ENCODE data around the gene ISCU. TPM values are rescaled to one million over a fixed set of nuclear protein-coding genes. Genes with fewer than 3 reads are reported as not detected.

ISCU gene
- total RNA-seq, 4 donors from 2014 or later, result 232 to 337 (median 249) TPM

GRCh38 chr12:108595711-108596647 is 33.6 kb downstream of the ISCU start:
- no peaks in the 10 kb centered on the region for H3K27me3 ChIP-seq
- no peak for ATAC-seq
- intact Hi-C loops (cut with DNase I; ENCODE audit: low total_unique reads) (no loop called here), in situ Hi-C loops (cut with MboI; ENCODE audit: low sequenced_read_pairs in 4 of 4) (no loop called here)
- TF ChIP-seq CTCF (IDR thresholded peaks at IDR 0.05 in 4 of 5, conservative IDR thresholded peaks at IDR 0.05 in 1 of 5) (no peak), POLR2A (IDR thresholded peaks at IDR 0.05) (no peak)
- H3K9me3 ChIP-seq, result no peaks in the 10 kb centered on the region
- no peak overlapping the region for H3K27ac ChIP-seq
- H3K4me3 ChIP-seq, result no peak overlapping the region
- no peaks in the 10 kb centered on the region for H3K4me1 ChIP-seq
- no peaks in the 10 kb centered on the region for H3K36me3 ChIP-seq
- DNase-seq, result no peak

- no peak for DNase-seq
These were observed 34.6 kb downstream of the ISCU start for GRCh38 chr12:108596854-108597558.

GRCh38 chr12:108597559-108598471 is 35.4 kb downstream of the ISCU start, which contains the start of gene TMEM119:
Gene TMEM119, minus strand, starts transcription at chr12:108598084. Its CDS starts 5,701 bp downstream, at chr12:108592383.
- H3K4me3 ChIP-seq, result no peak within 1 kb of the TSS
- no peaks in the 10 kb centered on the region for H3K36me3 ChIP-seq
- H3K4me1 ChIP-seq, result no peaks in the 10 kb centered on the region
- no peaks in the 10 kb centered on the region for H3K27me3 ChIP-seq
- in situ Hi-C loops (cut with MboI; ENCODE audit: low sequenced_read_pairs in 4 of 4), result no loop called here
- intact Hi-C loops (cut with DNase I; ENCODE audit: low total_unique reads), result no loop called here
- H3K9me3 ChIP-seq, result no peaks in the 10 kb centered on the region
- H3K27ac ChIP-seq, result no peak within 1 kb of the TSS
- ATAC-seq (peak in 1 of 2 donors; percentile 24), DNase-seq (no peak)
- TF ChIP-seq CTCF (IDR thresholded peaks at IDR 0.05 in 4 of 5, conservative IDR thresholded peaks at IDR 0.05 in 1 of 5), result no peak
- TF ChIP-seq POLR2A (IDR thresholded peaks at IDR 0.05), result no peak

More at GRCh38 chr12:108596854-108597558, 34.6 kb downstream of the ISCU start:
- Histone ChIP-seq H3K4me1 (no peaks in the 10 kb centered on the region), H3K27ac (no peak overlapping the region), H3K9me3 (no peaks in the 10 kb centered on the region), H3K36me3 (no peaks in the 10 kb centered on the region), H3K4me3 (no peak overlapping the region), H3K27me3 (no peaks in the 10 kb centered on the region)
- intact Hi-C loops (cut with DNase I; ENCODE audit: low total_unique reads) (no loop called here), in situ Hi-C loops (cut with MboI; ENCODE audit: low sequenced_read_pairs in 4 of 4) (no loop called here)
- ATAC-seq, result no peak
- no peak for TF ChIP-seq CTCF (IDR thresholded peaks at IDR 0.05 in 4 of 5, conservative IDR thresholded peaks at IDR 0.05 in 1 of 5)

DNA sequence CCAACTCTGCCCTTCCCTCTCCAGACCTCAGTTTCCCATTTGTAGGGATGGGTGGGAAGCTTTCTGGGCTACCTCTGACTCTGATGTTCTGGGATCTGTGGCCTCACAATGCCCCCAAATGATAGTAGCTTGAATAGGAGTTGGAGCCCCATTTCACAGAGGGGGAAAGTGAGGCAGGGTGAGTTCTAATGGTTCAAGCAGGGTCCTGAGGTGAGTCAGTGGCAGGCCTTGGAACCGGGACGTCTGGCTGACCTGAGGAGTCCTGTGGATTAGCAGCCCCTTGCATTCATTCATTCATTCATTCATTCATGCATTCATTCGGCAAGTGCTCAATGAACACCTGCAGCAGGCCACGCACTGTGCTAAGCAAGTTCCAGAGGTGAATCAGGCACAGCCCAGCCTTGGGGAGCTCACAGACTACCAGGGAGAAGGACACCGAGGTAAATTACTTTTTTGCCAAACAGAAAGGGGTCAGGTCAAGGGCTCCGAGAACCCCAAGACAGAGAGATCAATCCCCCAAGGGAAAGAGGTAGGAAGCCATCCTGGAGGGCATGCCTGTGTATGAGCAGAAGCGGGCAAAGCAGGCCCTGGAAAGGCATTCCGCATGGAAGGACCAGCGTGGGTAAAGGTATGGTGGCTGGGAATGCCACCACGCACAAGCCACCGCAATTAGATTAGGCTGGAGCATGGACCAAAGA is 36.3 kb downstream of the ISCU start:
- H3K36me3 ChIP-seq, result no peaks in the 10 kb centered on the region
- ATAC-seq (no peak), DNase-seq (no peak)
- H3K9me3 ChIP-seq, result no peaks in the 10 kb centered on the region
- in situ Hi-C loops (cut with MboI; ENCODE audit: low sequenced_read_pairs in 4 of 4) (no loop called here), intact Hi-C loops (cut with DNase I; ENCODE audit: low total_unique reads) (no loop called here)
- no peak overlapping the region for H3K4me3 ChIP-seq
- TF ChIP-seq POLR2A (IDR thresholded peaks at IDR 0.05) (no peak), CTCF (IDR thresholded peaks at IDR 0.05 in 4 of 5, conservative IDR thresholded peaks at IDR 0.05 in 1 of 5) (no peak)
- H3K27ac ChIP-seq, result no peak overlapping the region
- H3K4me1 ChIP-seq, result no peaks in the 10 kb centered on the region
- no peaks in the 10 kb centered on the region for H3K27me3 ChIP-seq

Data from gastrocnemius medialis (tissue), 4 donors.